Measurements from ENCODE around the gene SEC14L5. TPM values are rescaled to one million over a fixed set of nuclear protein-coding genes. Genes with fewer than 3 reads are reported as not detected.

The SEC14L5 gene
- total RNA-seq, 1 experiment from 2014 or later: 0.27 TPM

GRCh38 chr16:4989391-4990006 is 31.4 kb downstream of the SEC14L5 start:
- ATAC-seq: no peak
- no peaks in the 10 kb centered on the region for H3K36me3 ChIP-seq (ENCODE audit: control insufficient read depth in 1 of 2, insufficient read depth in 2 of 2, low read length in 2 of 2)
- BruUV-seq (replicated peaks): no TSS peak
- no peaks in the 10 kb centered on the region for H4K20me1 ChIP-seq (ENCODE audit: insufficient read depth)
- TF ChIP-seq ZNF274 (IDR thresholded peaks at IDR 0.05; ENCODE audit: low read depth, low read length) (no peak), POLR2AphosphoS5 (IDR thresholded peaks at IDR 0.05; ENCODE audit: low read depth, low read length) (no peak), ELF1 (IDR thresholded peaks at IDR 0.05; ENCODE audit: borderline replicate concordance, low read depth) (no peak), ZBTB33 (IDR thresholded peaks at IDR 0.05; ENCODE audit: extremely low read depth, insufficient replicate concordance, low read length) (no peak), CEBPB (IDR thresholded peaks at IDR 0.05; ENCODE audit: low read depth) (no peak), POLR2A (IDR thresholded peaks at IDR 0.05; ENCODE audit: borderline replicate concordance, extremely low read depth, insufficient read depth, insufficient read length) (no peak), EGR1 (IDR thresholded peaks at IDR 0.05; ENCODE audit: low read depth) (no peak), CBX3 (IDR thresholded peaks at IDR 0.05; ENCODE audit: low read depth) (no peak), YY1 (IDR thresholded peaks at IDR 0.05; ENCODE audit: extremely low read depth, insufficient replicate concordance, low read depth, low read length) (no peak), SP1 (IDR thresholded peaks at IDR 0.05; ENCODE audit: low read depth) (no peak), TCF7L2 (IDR thresholded peaks at IDR 0.05; ENCODE audit: borderline replicate concordance, extremely low read depth, insufficient read depth, insufficient read length) (no peak), EZH2phosphoT487 (IDR thresholded peaks at IDR 0.05; ENCODE audit: borderline replicate concordance) (no peak)
- TF ChIP-seq, protein P1, sequence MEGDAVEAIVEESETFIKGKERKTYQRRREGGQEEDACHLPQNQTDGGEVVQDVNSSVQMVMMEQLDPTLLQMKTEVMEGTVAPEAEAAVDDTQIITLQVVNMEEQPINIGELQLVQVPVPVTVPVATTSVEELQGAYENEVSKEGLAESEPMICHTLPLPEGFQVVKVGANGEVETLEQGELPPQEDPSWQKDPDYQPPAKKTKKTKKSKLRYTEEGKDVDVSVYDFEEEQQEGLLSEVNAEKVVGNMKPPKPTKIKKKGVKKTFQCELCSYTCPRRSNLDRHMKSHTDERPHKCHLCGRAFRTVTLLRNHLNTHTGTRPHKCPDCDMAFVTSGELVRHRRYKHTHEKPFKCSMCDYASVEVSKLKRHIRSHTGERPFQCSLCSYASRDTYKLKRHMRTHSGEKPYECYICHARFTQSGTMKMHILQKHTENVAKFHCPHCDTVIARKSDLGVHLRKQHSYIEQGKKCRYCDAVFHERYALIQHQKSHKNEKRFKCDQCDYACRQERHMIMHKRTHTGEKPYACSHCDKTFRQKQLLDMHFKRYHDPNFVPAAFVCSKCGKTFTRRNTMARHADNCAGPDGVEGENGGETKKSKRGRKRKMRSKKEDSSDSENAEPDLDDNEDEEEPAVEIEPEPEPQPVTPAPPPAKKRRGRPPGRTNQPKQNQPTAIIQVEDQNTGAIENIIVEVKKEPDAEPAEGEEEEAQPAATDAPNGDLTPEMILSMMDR (IDR thresholded peaks at IDR 0.05 in 2 of 3, conservative IDR thresholded peaks at IDR 0.05 in 1 of 3; ENCODE audit: borderline replicate concordance in 1 of 3, insufficient read depth in 1 of 3, low read depth in 2 of 3, low read length in 2 of 3): no peak
- TF ChIP-seq, protein P2, sequence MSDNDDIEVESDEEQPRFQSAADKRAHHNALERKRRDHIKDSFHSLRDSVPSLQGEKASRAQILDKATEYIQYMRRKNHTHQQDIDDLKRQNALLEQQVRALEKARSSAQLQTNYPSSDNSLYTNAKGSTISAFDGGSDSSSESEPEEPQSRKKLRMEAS (IDR thresholded peaks at IDR 0.05): no peak
- POLR2A ChIA-PET: no interaction called here
- CTCF ChIA-PET: no interaction called here
- H3K4me2 ChIP-seq (ENCODE audit: low read length): no peak overlapping the region
- intact Hi-C loops (cut with micrococcal nuclease): no loop called here
- H3K4me3 ChIP-seq (replicated peaks in 1 of 2; ENCODE audit: low read depth in 1 of 2, low read length in 2 of 2): no peak overlapping the region
- DNase-seq (ENCODE audit: low read depth, low spot score): no peak
- no peak overlapping the region for H3K27ac ChIP-seq (ENCODE audit: low read depth, low read length)
- H3K27me3 ChIP-seq (ENCODE audit: insufficient read depth, low read length): no peaks in the 10 kb centered on the region
- H3K9ac ChIP-seq (ENCODE audit: low read length): no peak overlapping the region
- no peaks in the 10 kb centered on the region for H3K9me2 ChIP-seq (ENCODE audit: insufficient read depth)
- H3K9me3 ChIP-seq (ENCODE audit: control insufficient read depth in 1 of 2, insufficient read depth in 1 of 2, low read depth in 1 of 2, low read length in 2 of 2): no peaks in the 10 kb centered on the region
- no peak overlapping the region for H2AFZ ChIP-seq (ENCODE audit: low read depth, low read length, poor library complexity, severe bottlenecking)
- RAD21 ChIA-PET (ENCODE audit: low non-redundant PET in 1 of 2, low total read pairs in 2 of 2, uncharacterized antibody in 2 of 2, unreplicated experiment in 2 of 2): no interaction called here
- no peaks in the 10 kb centered on the region for H3K79me2 ChIP-seq (ENCODE audit: insufficient read depth, low read length)
- no peaks in the 10 kb centered on the region for H3K4me1 ChIP-seq (ENCODE audit: control insufficient read depth in 1 of 2, insufficient read depth in 2 of 2, low read length in 2 of 2)
